ENCODE results near the gene BRD3OS.

BRD3OS gene

GRCh38 chr9:133993635-133994253, 31.5 kb upstream of the BRD3OS start:
- in situ Hi-C loops (cut with MboI; ENCODE audit: low pct_unique_long_range_greater_than_20kb, low sequenced_read_pairs, unreplicated experiment) = loop anchor here (10.0 kb wide), 1 partner anchor 209 kb away; no protein-coding TSS in a partner anchor

DNA sequence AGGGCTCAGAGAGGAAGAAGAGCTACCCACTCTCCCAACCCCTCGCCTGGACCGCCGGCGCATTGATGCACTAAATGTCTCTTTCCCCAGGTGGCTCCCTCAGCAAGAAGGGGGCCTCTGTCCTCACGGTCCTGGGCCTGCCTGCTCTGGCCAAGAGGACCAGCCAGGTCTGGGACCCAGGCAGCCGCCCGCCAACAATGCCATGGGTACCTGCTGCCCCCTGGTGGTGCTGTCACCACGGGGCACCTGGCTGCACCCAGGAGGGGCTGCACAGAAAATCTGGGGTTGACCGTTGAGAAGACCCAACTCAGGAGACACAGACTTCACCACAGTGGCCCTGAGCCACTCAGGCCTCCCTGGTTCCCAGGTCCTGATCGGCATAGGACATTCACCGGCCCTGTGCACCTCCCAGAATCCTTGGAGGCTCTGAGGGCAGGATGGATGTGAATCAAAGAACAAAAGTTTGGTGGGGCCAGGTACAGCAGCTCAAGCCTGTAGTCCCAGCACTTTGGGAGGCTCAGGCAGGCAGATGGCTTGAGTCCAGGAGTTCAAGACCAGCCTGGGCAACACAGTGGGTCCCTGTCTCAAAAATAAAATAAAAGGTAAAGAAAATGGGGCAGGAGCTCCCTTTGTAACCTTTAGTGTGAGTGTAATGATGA, 30.8 kb upstream of the BRD3OS start:
- peak; percentile 87 for DNase-seq (ENCODE audit: low spot score)
- in situ Hi-C loops (cut with MboI; ENCODE audit: low pct_unique_long_range_greater_than_20kb, low sequenced_read_pairs, unreplicated experiment) = loop anchor here (10.0 kb wide), 1 partner anchor 210 kb away; no protein-coding TSS in a partner anchor
- peak; percentile 97 for TF ChIP-seq CTCF (IDR thresholded peaks at IDR 0.05; ENCODE audit: extremely low read depth, insufficient read depth, missing control alignments)

More at GRCh38 chr9:133993635-133994253, 31.5 kb upstream of the BRD3OS start:
- TF ChIP-seq CTCF (IDR thresholded peaks at IDR 0.05; ENCODE audit: extremely low read depth, insufficient read depth, missing control alignments) = no peak
- DNase-seq (ENCODE audit: low spot score) = no peak

- in situ Hi-C loops (cut with MboI; ENCODE audit: low pct_unique_long_range_greater_than_20kb, low sequenced_read_pairs, unreplicated experiment) = loop anchor here (10.0 kb wide), 1 partner anchor 210 kb away; no protein-coding TSS in a partner anchor
- DNase-seq (ENCODE audit: low spot score) = no peak
- peak; percentile 41 for TF ChIP-seq CTCF (IDR thresholded peaks at IDR 0.05; ENCODE audit: extremely low read depth, insufficient read depth, missing control alignments)
Observed at GRCh38 chr9:133995012-133995896, 30.0 kb upstream of the BRD3OS start.

DNA sequence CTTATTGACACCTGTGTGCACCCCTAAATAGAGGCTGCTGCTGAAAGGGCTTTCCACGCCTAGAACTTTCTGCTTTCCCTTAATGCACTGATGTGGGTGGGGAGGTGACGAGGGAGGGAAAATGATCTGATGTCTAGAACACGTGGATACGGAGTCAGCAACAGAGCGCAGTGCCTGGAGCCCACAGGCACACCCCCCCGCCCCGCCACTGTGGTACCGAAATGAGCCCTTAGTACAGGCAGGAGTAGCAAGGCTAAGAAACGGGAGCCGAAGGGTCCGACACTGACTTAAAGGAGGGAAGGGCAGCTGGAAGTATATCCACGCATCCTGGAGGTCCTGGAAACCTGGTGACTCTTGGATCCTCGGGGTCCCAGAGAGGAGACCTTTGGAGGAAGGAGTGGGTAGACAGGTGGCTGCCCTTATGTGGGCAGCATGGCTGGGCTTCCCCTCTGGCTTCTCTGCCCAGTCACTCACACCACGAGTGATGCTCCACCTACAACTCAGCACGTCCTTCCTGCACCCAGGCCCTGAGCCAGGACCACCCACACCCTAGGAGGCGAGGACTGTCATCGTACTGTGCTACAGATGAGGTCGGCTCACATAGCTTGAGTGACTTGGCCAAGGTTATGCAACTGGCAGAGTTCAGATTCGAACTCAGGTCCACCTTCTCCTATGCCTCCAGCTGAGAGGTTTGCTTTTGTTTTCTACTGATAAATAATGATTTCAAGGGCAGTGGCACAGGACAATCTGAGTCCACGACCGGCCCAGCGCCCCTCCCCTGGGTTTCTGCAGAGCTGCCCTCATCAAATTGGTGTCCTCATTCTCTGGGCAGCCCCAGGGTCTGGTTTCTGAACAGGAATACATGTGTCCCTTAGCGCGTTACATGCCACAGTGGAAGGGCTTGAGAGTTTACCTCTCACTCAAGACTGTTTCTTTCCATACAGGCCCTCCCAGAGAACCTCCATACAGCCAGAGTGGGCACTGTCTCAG, 28.5 kb upstream of the BRD3OS start:
- DNase-seq (ENCODE audit: low spot score) = no peak
- no peak for TF ChIP-seq CTCF (IDR thresholded peaks at IDR 0.05; ENCODE audit: extremely low read depth, insufficient read depth, missing control alignments)
- in situ Hi-C loops (cut with MboI; ENCODE audit: low pct_unique_long_range_greater_than_20kb, low sequenced_read_pairs, unreplicated experiment) = loop anchor here (10.0 kb wide), 1 partner anchor 212 kb away; no protein-coding TSS in a partner anchor

DNA sequence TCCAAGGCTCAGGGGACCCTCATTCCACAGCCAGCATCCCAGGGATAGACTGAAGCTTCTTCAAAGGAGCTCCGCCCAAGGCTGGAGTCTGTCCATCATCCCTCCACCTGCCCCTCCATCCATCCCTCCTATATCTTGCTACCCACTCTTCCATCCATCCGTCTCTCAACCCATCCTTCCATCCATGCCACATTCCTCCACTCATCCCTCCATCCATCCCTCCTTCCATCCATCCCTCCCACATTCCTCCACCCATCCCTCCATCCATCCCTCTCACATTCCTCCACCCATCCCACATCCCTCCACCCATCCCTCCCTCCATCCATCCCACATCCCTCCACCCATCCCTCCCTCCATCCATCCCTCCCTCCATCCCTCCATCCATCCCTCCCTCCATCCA, 27.7 kb upstream of the BRD3OS start:
- in situ Hi-C loops (cut with MboI; ENCODE audit: low pct_unique_long_range_greater_than_20kb, low sequenced_read_pairs, unreplicated experiment) = loop anchor here (10.0 kb wide), 1 partner anchor 213 kb away; no protein-coding TSS in a partner anchor
- no peak for DNase-seq (ENCODE audit: low spot score)
- TF ChIP-seq CTCF (IDR thresholded peaks at IDR 0.05; ENCODE audit: extremely low read depth, insufficient read depth, missing control alignments) = no peak

Data from GM13977 (cell line).